GM18526 (cell line): ENCODE data around the gene SYTL3.

ENCODE experiments used
- POLR2A ChIP-seq: IDR thresholded peaks from 3 replicates; pipeline ENCODE4 v1.6.1; 2011; ENCODE audit not compliant: insufficient read length; ENCODE audit errors: extremely low read depth

Gene SYTL3

GRCh38 chr6:158774717-158775449, 125.0 kb downstream of the SYTL3 start:
- TF ChIP-seq POLR2A = no peak

- TF ChIP-seq POLR2A = no peak
These were observed 126.0 kb downstream of the SYTL3 start for GRCh38 chr6:158775832-158776231.

- TF ChIP-seq POLR2A = no peak
These were observed 126.9 kb downstream of the SYTL3 start for GRCh38 chr6:158776737-158777136.

- no peak for TF ChIP-seq POLR2A
These were observed 127.7 kb downstream of the SYTL3 start for GRCh38 chr6:158777510-158777909.

GRCh38 chr6:158778005-158778527, 128.2 kb downstream of the SYTL3 start:
- no peak for TF ChIP-seq POLR2A

GRCh38 chr6:158780246-158780884, 130.5 kb downstream of the SYTL3 start:
- TF ChIP-seq POLR2A = no peak

- no peak for TF ChIP-seq POLR2A
These were observed 131.3 kb downstream of the SYTL3 start for GRCh38 chr6:158780988-158781691.

- no peak for TF ChIP-seq POLR2A
These were observed 132.0 kb downstream of the SYTL3 start for GRCh38 chr6:158781692-158782373.

- TF ChIP-seq POLR2A = no peak
These were observed 132.7 kb downstream of the SYTL3 start for GRCh38 chr6:158782432-158783166.

GRCh38 chr6:158783167-158783450, 133.3 kb downstream of the SYTL3 start:
- no peak for TF ChIP-seq POLR2A

- no peak for TF ChIP-seq POLR2A
These were observed 134.0 kb downstream of the SYTL3 start for GRCh38 chr6:158783851-158784250.

- no peak for TF ChIP-seq POLR2A
These were observed 134.7 kb downstream of the SYTL3 start for GRCh38 chr6:158784505-158784904.

GRCh38 chr6:158785036-158785435, 135.2 kb downstream of the SYTL3 start:
- TF ChIP-seq POLR2A = no peak

- TF ChIP-seq POLR2A = no peak
These were observed 136.9 kb downstream of the SYTL3 start for GRCh38 chr6:158786645-158787304.
